Duodenal mucosa (tissue), 2 donors: ENCODE results near the gene OSBP.
A peak's percentile ranks its signal among the peaks of the same experiment; 100 is the strongest.
"Not testable (repeated sequence)": the region's sequence is repeated elsewhere in the genome, so short reads cannot be mapped to it uniquely, and the experiment has no call there.

Experiments used
- H3K27ac ChIP-seq: one replicate; pipeline ENCODE4 v1.7.0; 2013; ENCODE audit warnings: low read depth, low read length
- H3K27me3 ChIP-seq, 2 donors: one replicate each; pipeline ENCODE4 v1.7.0; 2013; ENCODE audit warnings: low read length in 2 of 2, control low read depth in 1 of 2; ENCODE audit not compliant: insufficient read depth in 2 of 2, control insufficient read depth in 1 of 2
- H3K36me3 ChIP-seq, 2 donors: one replicate each; pipeline ENCODE4 v1.7.0; 2013; ENCODE audit warnings: low read length in 2 of 2, control low read depth in 1 of 2; ENCODE audit not compliant: insufficient read depth in 2 of 2, control insufficient read depth in 1 of 2
- H3K4me1 ChIP-seq, 2 donors: one replicate each; pipeline ENCODE4 v1.7.0; 2013; ENCODE audit warnings: low read length in 2 of 2, control low read depth in 1 of 2; ENCODE audit not compliant: insufficient read depth in 2 of 2, control insufficient read depth in 1 of 2
- H3K4me3 ChIP-seq, 2 donors: one replicate each; pipeline ENCODE4 v1.7.0; 2013; ENCODE audit warnings: low read length in 2 of 2, low read depth in 1 of 2
- H3K9ac ChIP-seq, 2 donors: one replicate each; pipeline ENCODE4 v1.7.0; 2013; ENCODE audit warnings: low read length in 2 of 2, low read depth in 1 of 2
- H3K9me3 ChIP-seq, 2 donors: one replicate each; pipeline ENCODE4 v1.7.0; 2013; ENCODE audit warnings: low read length in 2 of 2, control low read depth in 1 of 2; ENCODE audit not compliant: control insufficient read depth in 1 of 2

OSBP gene

DNA sequence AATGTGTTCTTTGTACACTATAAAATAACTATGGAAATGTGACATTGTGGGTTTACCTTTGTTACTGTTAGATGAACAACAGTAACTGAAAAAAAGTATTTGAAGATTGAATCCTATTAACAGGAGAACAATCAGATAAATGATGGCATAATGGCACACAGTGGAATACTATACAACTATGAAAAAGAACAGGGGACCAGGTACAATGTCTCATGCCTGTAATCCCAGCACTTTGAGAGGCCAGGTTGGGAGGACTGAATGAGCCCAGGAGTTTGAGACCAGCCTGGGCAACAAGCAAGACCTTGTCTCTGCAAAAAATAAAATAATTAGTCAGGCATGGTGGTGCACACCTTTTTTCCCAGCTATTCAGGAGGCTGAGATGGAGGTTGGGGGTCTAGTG is 14.4 kb upstream of the OSBP start:
- Histone ChIP-seq H3K4me3 (no peak overlapping the region), H3K27ac (no peak overlapping the region), H3K4me1 (no peaks in the 10 kb centered on the region), H3K36me3 (peaks cover 3 to 5% of the 10 kb centered on the region in 2 donors), H3K27me3 (no peaks in the 10 kb centered on the region), H3K9me3 (no peaks in the 10 kb centered on the region), H3K9ac (no peak overlapping the region)

DNA sequence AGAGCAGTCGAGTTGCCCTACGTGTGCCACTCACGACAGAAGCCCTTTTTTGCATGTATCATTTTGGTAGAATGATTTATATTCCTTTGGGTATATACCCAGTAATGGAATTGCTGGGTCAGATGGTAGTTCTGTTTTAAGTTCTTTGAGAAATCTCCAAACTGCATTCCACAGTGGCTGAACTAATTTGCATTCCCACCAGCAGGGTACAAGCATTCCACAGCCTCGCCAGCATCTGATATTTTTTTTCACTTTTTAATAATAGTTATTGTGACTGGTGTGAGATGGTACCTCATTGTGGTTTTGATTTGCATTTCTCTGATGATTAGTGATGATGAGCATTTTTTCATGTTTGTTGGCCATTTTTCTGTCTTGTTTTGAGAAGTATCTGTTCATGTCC is 11.4 kb upstream of the OSBP start:
- not testable (repeated sequence) for H3K9me3 ChIP-seq, H3K36me3 ChIP-seq, H3K27me3 ChIP-seq, H3K4me3 ChIP-seq, H3K27ac ChIP-seq, H3K9ac ChIP-seq, H3K4me1 ChIP-seq

DNA sequence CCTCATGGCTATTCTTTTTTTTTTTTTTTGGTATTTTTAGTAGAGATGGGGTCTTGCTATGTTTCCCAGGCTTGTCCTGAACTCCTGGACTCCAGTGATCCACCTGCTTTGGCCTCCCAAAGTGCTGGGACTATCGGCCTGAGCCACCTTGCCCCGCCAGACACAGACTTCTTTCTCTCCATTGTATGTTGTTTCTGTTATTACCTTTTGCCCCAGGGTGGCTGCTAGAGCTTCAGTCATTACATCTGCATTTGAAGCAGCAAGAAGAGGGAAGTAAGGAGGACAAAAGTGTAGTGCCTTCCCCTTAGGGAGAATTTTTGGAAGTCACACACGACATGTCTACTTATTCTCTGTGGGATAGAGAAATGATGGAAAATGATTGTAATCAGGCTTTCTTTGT is 10.1 kb upstream of the OSBP start:
- Histone ChIP-seq H3K9me3 (no peaks in the 10 kb centered on the region), H3K27me3 (no peaks in the 10 kb centered on the region), H3K9ac (no peak overlapping the region), H3K36me3 (peaks cover 3 to 5% of the 10 kb centered on the region in 2 donors), H3K27ac (no peak overlapping the region), H3K4me1 (no peaks in the 10 kb centered on the region), H3K4me3 (no peak overlapping the region)

DNA sequence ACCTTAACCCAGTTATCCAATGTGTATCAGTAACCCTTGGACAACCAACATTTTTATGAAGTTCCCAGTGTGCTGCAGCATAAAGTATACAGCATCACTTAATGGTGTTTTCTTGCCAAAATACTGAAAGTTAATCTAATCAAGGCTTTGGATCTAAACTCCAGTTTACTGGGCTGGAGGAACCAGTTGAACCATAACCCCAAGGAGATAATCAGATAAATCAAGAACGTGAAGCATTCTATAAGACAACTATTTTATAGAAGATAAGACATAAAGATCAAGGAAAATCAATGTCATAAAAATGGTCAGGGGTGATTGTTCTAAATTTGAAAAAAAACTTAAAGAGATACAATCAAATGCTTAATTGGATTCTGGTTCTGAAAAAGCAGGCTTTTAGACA is 2.3 kb upstream of the OSBP start:
- Histone ChIP-seq H3K9me3 (no peaks in the 10 kb centered on the region), H3K27me3 (no peaks in the 10 kb centered on the region), H3K4me1 (peaks cover 14 to 25% of the 10 kb centered on the region in 2 donors), H3K36me3 (no peaks in the 10 kb centered on the region), H3K4me3 (no peak overlapping the region), H3K27ac (no peak overlapping the region), H3K9ac (no peak overlapping the region)

DNA sequence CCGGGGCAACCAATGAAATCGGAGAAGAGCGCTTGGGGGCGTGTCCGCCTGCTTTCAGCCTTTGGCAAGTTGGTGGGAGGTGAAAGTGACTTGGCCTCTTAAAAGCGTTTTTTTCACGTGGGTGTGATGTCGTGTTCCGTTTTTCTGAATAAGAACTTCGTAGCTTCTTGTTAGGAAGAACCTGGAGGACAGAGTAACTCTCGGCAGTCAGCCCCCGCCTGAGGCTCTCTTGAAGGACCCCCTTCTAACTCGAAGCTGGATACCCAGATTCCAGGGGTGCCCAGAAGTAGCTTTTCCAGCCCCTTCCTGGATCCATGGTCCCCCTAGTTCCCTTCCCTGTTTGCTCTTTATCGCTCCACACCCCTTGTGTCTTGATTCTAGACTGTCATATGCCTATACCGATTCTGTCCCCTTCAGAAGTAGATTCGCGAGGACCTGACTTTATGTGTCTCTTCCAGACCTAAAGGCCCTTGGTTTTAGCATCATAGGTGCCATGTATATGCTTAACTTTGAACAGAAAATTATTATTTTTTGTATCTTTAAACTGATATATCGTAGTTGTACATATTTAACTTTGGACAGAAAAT is 915 bp upstream of the OSBP start:
- Histone ChIP-seq H3K27ac (peak overlapping the region; percentile 85), H3K9ac (peak overlapping the region; percentile 63 to 75)

DNA sequence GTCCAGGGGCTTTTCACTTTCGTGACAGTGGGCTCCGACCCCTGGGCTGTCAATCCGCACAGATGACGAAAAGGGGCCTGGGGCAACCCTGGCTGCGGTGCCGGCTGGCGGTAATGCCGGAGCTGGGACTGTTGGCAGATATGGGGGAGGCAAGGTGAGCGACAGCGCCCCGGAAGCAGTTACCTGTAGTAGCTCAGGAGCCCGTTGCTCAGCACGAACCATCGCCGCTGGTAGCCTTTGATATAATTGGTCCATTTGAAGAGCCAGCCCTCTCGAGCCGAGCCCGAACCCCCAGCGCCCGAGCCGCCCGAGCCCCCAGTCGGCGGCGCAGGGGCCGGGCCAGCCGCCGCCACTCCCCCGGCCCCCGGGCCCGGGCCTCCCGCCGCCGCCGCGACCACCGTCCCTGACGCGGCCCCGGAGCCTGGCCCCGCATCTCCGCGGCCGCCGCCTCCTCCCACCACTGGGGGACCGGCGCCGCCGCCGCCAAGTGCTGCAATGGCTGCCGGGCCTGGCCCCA is 396 bp downstream of the OSBP start:
- Histone ChIP-seq H3K27ac (peak overlapping the region; percentile 92), H3K9me3 (no peaks in the 10 kb centered on the region), H3K4me3 (peak overlapping the region; percentile 81 to 95), H3K27me3 (no peaks in the 10 kb centered on the region), H3K4me1 (peaks cover 33 to 47% of the 10 kb centered on the region in 2 donors), H3K9ac (peak overlapping the region; percentile 74 to 86), H3K36me3 (peaks cover 3% of the 10 kb centered on the region in 2 donors)

More for the DNA sequence above, 915 bp upstream of the OSBP start:
- H3K9me3 ChIP-seq = no peaks in the 10 kb centered on the region
- H3K4me3 ChIP-seq = peak overlapping the region; percentile 82 to 83
- peaks cover 28 to 38% of the 10 kb centered on the region in 2 donors for H3K4me1 ChIP-seq
- H3K36me3 ChIP-seq = no peaks in the 10 kb centered on the region
- no peaks in the 10 kb centered on the region for H3K27me3 ChIP-seq

DNA sequence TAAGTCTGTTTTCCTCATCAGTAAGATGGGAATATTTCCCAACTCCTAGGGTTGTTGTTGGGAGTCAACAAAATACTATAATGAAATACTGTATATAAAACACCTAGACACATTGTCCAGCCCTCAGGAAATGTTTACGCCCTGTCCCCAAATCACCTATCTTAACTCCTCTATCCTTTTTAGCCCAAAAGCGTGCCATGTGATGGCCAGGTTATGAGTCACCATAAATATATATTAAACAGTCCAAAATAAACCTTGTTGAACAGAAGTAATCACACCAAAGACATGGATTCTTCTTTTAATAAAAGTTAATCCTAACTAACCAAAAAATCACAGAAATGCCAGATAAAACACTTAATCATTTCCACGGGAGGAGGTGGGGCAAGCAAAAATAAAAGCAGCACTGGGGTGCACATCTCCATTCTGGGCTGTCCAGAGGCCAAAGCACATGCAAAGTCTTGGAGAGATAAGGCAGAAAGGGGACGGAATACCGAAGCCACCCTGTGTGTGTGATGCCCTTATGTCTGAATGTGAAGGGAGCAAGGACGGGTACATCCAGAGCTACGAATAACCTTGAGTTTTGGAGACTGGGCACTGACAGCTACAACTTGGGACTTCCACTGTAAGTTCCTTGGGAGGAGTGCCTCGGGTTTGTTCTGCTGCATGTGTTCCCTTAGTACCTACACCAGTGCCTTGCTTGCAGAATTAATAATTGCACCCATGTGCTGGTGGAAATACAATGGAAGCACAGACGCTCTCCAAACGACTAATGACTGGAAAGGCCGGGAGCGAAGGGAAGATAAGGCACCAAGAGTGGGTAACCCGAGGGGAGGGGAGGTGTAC is 1.1 kb downstream of the OSBP start:
- Histone ChIP-seq H3K36me3 (peaks cover 8 to 10% of the 10 kb centered on the region in 2 donors), H3K4me1 (peaks cover 33 to 47% of the 10 kb centered on the region in 2 donors), H3K27ac (peak overlapping the region; percentile 92)

DNA sequence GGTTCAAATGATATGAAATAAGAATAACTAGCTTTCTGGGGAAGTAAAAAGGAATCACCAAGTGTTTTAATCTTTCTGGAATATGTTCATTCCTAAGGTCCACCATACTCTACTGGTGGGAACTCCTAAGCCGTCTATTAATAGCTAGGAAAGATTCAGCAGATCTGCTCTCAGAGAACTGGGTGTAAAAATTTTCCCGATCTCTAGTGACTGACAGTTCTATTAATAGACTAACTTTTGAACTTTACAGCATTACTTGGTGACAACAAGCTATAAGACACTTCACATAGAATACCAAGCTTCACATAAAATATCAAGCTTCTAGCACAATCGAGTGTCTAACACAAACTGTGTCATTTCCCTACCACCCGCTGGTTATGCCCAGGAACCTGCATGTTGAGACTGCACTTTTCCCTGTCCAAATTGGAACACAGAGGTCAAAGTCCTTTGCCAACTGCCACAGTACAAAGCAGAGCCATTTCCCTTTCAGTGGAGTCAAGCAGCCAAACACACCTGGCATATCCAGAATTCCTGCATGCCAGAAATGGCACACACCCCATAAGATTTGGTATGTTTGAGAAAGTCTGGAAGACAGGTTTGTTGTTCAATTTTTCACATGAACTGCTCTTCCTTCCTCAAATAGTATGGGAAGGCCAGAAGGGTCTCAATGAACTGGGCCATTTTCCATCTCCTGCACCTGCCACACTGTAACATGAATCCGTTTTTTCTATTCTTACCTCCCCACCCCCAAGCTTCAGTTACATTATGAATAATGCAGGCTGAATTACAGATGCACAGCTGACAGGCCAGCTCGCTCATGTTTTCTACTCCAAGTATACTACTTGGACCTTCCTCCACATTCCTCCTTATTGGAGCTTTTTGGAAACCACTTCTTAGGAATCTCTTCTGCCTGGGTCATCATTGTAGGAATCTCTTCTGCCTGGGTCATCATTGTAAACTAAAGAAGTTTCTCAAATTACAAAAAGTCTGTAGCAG is 3.7 kb downstream of the OSBP start:
- Histone ChIP-seq H3K4me1 (peaks cover 33 to 47% of the 10 kb centered on the region in 2 donors), H3K36me3 (peaks cover 34 to 36% of the 10 kb centered on the region in 2 donors), H3K27ac (no peak overlapping the region), H3K9ac (peak overlapping the region; percentile 24 to 59), H3K4me3 (peak overlapping the region; percentile 52 to 81), H3K9me3 (no peaks in the 10 kb centered on the region), H3K27me3 (no peaks in the 10 kb centered on the region)

More for the DNA sequence above, 1.1 kb downstream of the OSBP start:
- no peaks in the 10 kb centered on the region for H3K27me3 ChIP-seq
- no peaks in the 10 kb centered on the region for H3K9me3 ChIP-seq
- H3K4me3 ChIP-seq = peak overlapping the region; percentile 81 to 95
- H3K9ac ChIP-seq = peak overlapping the region; percentile 74 to 86

DNA sequence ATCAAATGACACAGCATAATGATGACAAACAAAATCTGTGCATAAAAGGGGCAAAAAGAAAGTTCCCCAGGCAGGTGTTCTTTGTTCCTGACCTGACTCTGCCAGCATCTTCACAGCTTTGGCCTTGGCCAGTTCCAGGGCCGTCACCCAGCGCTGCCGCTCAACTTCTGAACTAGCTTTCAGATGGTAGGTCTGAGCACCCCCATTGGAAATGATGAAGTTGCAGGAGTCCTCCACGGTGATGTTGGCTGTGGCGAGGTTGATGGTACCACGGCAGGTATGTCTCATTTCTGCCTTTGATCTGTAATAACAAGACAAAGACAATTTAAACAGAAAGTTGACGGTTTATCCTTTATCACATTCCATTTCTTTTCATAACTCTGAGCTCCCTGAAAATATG is 5.3 kb downstream of the OSBP start:
- Histone ChIP-seq H3K27me3 (no peaks in the 10 kb centered on the region), H3K9me3 (no peaks in the 10 kb centered on the region), H3K27ac (no peak overlapping the region), H3K4me3 (no peak overlapping the region), H3K9ac (no peak overlapping the region), H3K4me1 (peaks cover 33 to 44% of the 10 kb centered on the region in 2 donors), H3K36me3 (peaks cover 46 to 51% of the 10 kb centered on the region in 2 donors)
